ENCODE data around the gene GRK3. TPM values are rescaled to one million over a fixed set of nuclear protein-coding genes. Genes with fewer than 3 reads are reported as not detected.
"Not testable (repeated sequence)": the region's sequence is repeated elsewhere in the genome, so short reads cannot be mapped to it uniquely, and the experiment has no call there.

Gene GRK3
- total RNA-seq, 2 donors from 2014 or later, result 19.4 to 21.0 TPM

DNA sequence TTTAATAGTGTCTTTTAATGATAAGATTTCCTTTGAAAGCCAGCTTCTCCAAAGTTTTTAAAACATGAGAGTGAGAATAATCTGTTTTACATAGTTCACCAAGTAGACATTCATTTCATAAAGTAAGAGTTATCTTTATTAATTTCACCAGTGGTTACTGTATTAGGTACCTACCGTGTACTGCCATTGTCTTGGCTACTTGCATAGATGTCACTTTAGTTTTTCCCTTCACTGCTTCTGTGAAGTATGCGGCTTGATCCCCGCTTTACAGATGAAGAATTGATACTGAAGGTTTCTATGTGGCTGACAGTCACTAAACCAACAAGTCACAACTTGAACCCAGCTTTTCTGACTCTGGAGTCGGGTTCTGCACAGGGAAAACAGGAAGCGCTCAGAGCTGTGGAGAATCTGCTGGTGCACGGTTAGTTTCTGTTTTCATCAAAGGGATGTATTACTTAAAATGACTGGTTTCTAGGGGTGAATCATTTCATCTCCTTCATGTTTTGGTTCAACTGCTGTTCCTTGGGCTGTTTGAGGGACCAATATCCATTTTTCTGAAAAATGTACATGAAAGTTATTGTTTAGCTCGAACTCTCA lies 138.2 kb downstream of the GRK3 start:
- H3K4me3 ChIP-seq (ENCODE audit: low read length), result no peak overlapping the region
- Mint-ChIP-seq H3K9me3 (no peaks in the 10 kb centered on the region), H3K27ac (no peak overlapping the region), H3K4me3 (no peak overlapping the region), H3K27me3 (ENCODE audit: insufficient read depth) (no peaks in the 10 kb centered on the region), H3K4me1 (no peaks in the 10 kb centered on the region), H3K36me3 (ENCODE audit: low read depth) (peaks cover 18% of the 10 kb centered on the region)
- TF ChIP-seq, protein P1, sequence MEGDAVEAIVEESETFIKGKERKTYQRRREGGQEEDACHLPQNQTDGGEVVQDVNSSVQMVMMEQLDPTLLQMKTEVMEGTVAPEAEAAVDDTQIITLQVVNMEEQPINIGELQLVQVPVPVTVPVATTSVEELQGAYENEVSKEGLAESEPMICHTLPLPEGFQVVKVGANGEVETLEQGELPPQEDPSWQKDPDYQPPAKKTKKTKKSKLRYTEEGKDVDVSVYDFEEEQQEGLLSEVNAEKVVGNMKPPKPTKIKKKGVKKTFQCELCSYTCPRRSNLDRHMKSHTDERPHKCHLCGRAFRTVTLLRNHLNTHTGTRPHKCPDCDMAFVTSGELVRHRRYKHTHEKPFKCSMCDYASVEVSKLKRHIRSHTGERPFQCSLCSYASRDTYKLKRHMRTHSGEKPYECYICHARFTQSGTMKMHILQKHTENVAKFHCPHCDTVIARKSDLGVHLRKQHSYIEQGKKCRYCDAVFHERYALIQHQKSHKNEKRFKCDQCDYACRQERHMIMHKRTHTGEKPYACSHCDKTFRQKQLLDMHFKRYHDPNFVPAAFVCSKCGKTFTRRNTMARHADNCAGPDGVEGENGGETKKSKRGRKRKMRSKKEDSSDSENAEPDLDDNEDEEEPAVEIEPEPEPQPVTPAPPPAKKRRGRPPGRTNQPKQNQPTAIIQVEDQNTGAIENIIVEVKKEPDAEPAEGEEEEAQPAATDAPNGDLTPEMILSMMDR (conservative IDR thresholded peaks at IDR 0.05), result no peak
- H3K27ac ChIP-seq (ENCODE audit: low read depth, low read length), result no peak overlapping the region
- no peak for DNase-seq
- 95 to 100% methylated on average over 2 to 7 of the region's 7 CpGs for WGBS, 2 experiments (ENCODE audit: insufficient coverage in 1 of 2, insufficient read length in 1 of 2)
- H3K9ac ChIP-seq (ENCODE audit: extremely low read depth, low read length, poor library complexity, severe bottlenecking), result no peak overlapping the region
- no peaks in the 10 kb centered on the region for H3K9me3 ChIP-seq (ENCODE audit: control insufficient read depth, low read length)
- H3K27me3 ChIP-seq (ENCODE audit: control insufficient read depth, insufficient read depth, low read length, poor library complexity, severe bottlenecking), result no peaks in the 10 kb centered on the region
- no peaks in the 10 kb centered on the region for H3K4me1 ChIP-seq (ENCODE audit: control insufficient read depth, insufficient read depth, low read length)
- H3K36me3 ChIP-seq (ENCODE audit: control insufficient read depth, insufficient read depth, low read length), result no peaks in the 10 kb centered on the region

DNA sequence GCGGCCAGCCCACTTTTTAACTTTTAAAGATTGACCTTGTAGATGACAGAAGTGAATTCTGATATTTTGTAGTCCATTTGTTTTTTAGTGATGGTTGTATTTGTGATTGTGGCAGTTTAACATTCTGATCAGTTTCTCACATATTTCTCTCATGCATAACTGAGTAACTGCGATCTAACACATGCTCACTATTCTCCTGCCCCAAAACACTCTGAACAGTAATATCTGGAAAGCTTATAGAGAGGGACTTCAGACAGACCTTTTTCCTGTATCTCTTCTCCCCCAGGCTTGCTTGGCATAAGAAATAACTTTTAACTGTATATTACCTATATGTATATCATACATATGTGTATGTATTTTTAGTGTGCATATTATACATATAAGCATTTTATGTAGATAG lies 140.2 kb downstream of the GRK3 start:
- Mint-ChIP-seq H3K9me3 (no peaks in the 10 kb centered on the region), H3K36me3 (ENCODE audit: low read depth) (peaks cover 18% of the 10 kb centered on the region), H3K4me1 (no peaks in the 10 kb centered on the region), H3K4me3 (no peak overlapping the region), H3K27me3 (ENCODE audit: insufficient read depth) (no peaks in the 10 kb centered on the region), H3K27ac (no peak overlapping the region)
- no peak overlapping the region for H3K9ac ChIP-seq (ENCODE audit: extremely low read depth, low read length, poor library complexity, severe bottlenecking)
- DNase-seq, result no peak
- H3K4me3 ChIP-seq (ENCODE audit: low read length), result no peak overlapping the region
- TF ChIP-seq, protein P1 (conservative IDR thresholded peaks at IDR 0.05), result no peak
- 76 to 81% methylated on average over 2 of the region's 2 CpGs for WGBS, 2 experiments (ENCODE audit: insufficient coverage in 1 of 2, insufficient read length in 1 of 2)
- H3K27ac ChIP-seq (ENCODE audit: low read depth, low read length), result no peak overlapping the region
- H3K27me3 ChIP-seq (ENCODE audit: control insufficient read depth, insufficient read depth, low read length, poor library complexity, severe bottlenecking), result no peaks in the 10 kb centered on the region
- no peaks in the 10 kb centered on the region for H3K4me1 ChIP-seq (ENCODE audit: control insufficient read depth, insufficient read depth, low read length)
- no peaks in the 10 kb centered on the region for H3K36me3 ChIP-seq (ENCODE audit: control insufficient read depth, insufficient read depth, low read length)
- H3K9me3 ChIP-seq (ENCODE audit: control insufficient read depth, low read length), result no peaks in the 10 kb centered on the region

DNA sequence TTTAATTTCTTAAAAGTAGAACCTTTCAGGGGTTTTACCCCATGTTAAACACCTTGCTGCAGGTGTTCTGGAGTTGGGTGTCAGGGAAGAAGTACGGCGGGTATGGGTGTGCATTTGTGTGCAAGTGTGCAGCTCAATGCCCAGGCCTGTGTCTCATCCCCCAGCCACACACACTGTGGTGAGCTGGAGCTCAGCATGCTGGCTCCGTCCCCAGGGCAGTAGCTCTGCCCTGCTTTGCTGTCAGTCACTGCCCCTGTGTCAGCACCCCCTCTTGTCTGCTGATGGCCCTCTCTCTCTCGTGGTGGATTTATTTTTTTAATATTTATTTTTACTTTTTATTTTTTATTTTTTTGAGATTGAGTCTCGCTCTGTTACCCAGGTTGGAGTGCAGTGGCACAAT lies 141.7 kb downstream of the GRK3 start:
- H3K4me1 Mint-ChIP-seq, result no peaks in the 10 kb centered on the region
- H3K27me3 Mint-ChIP-seq (ENCODE audit: insufficient read depth), result no peaks in the 10 kb centered on the region
- peaks cover 19% of the 10 kb centered on the region for H3K36me3 Mint-ChIP-seq (ENCODE audit: low read depth)
- no peak overlapping the region for H3K4me3 Mint-ChIP-seq
- DNase-seq, result no peak
- H3K4me1 ChIP-seq (ENCODE audit: control insufficient read depth, insufficient read depth, low read length), result no peaks in the 10 kb centered on the region
- H3K27ac Mint-ChIP-seq, result no peak overlapping the region
- TF ChIP-seq, protein P1 (conservative IDR thresholded peaks at IDR 0.05), result no peak
- no peak overlapping the region for H3K9ac ChIP-seq (ENCODE audit: extremely low read depth, low read length, poor library complexity, severe bottlenecking)
- WGBS, 2 experiments (ENCODE audit: insufficient coverage in 1 of 2, insufficient read length in 1 of 2), result 83 to 92% methylated on average over 1 to 4 of the region's 5 CpGs
- no peak overlapping the region for H3K4me3 ChIP-seq (ENCODE audit: low read length)
- H3K27me3 ChIP-seq (ENCODE audit: control insufficient read depth, insufficient read depth, low read length, poor library complexity, severe bottlenecking), result no peaks in the 10 kb centered on the region
- H3K27ac ChIP-seq (ENCODE audit: low read depth, low read length), result no peak overlapping the region
- peaks cover 4% of the 10 kb centered on the region for H3K36me3 ChIP-seq (ENCODE audit: control insufficient read depth, insufficient read depth, low read length)
- no peaks in the 10 kb centered on the region for H3K9me3 Mint-ChIP-seq
- no peaks in the 10 kb centered on the region for H3K9me3 ChIP-seq (ENCODE audit: control insufficient read depth, low read length)

DNA sequence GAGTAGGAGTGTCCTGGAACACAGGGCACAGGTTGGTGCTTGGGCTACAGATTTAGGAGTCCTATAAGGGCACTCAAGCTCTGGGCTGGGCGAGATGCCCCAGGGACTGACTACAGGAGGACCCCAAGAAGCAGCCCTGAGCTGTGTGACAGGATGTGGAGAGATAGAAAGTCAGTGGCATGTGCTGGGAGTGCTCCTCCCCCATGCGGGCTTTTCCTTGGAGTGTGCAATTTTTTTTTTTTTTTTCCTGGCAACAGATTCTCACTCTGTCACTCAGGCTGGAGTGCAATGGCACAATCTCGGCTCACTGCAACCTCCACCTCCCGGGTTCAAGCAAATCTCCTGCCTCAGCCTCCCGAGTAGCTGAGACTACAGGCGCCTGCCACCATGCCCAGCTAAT lies 144.0 kb downstream of the GRK3 start:
- DNase-seq; H3K27ac ChIP-seq (ENCODE audit: low read depth, low read length); H3K4me1 Mint-ChIP-seq; H3K4me3 ChIP-seq (ENCODE audit: low read length); H3K4me1 ChIP-seq (ENCODE audit: control insufficient read depth, insufficient read depth, low read length); H3K9me3 ChIP-seq (ENCODE audit: control insufficient read depth, low read length); H3K27me3 ChIP-seq (ENCODE audit: control insufficient read depth, insufficient read depth, low read length, poor library complexity, severe bottlenecking); H3K9me3 Mint-ChIP-seq; H3K9ac ChIP-seq (ENCODE audit: extremely low read depth, low read length, poor library complexity, severe bottlenecking); H3K27me3 Mint-ChIP-seq (ENCODE audit: insufficient read depth); H3K36me3 ChIP-seq (ENCODE audit: control insufficient read depth, insufficient read depth, low read length); H3K4me3 Mint-ChIP-seq: not testable (repeated sequence)
- 91 to 92% methylated on average over 4 to 6 of the region's 6 CpGs for WGBS, 2 experiments (ENCODE audit: insufficient coverage in 1 of 2, insufficient read length in 1 of 2)
- Mint-ChIP-seq H3K36me3 (ENCODE audit: low read depth) (peaks cover 21% of the 10 kb centered on the region), H3K27ac (peak overlapping the region; percentile 76)

Measured in endodermal cell (in vitro differentiated cells).